NT2/D1 (cell line): ENCODE results near the gene TANC1.

Experiments
- SUZ12 ChIP-seq: IDR thresholded peaks from 2 replicates; pipeline ENCODE4 v1.6.1; 2011; ENCODE audit not compliant: insufficient read length, insufficient read depth; ENCODE audit errors: extremely low read depth
- YY1 ChIP-seq: IDR thresholded peaks from 2 replicates; pipeline ENCODE4 v1.6.1; 2011; ENCODE audit not compliant: insufficient read length, insufficient read depth
- ZNF274 ChIP-seq: IDR thresholded peaks from 2 replicates; pipeline ENCODE4 v1.6.1; 2011; ENCODE audit warnings: mild to moderate bottlenecking, low read depth, low read length

DNA sequence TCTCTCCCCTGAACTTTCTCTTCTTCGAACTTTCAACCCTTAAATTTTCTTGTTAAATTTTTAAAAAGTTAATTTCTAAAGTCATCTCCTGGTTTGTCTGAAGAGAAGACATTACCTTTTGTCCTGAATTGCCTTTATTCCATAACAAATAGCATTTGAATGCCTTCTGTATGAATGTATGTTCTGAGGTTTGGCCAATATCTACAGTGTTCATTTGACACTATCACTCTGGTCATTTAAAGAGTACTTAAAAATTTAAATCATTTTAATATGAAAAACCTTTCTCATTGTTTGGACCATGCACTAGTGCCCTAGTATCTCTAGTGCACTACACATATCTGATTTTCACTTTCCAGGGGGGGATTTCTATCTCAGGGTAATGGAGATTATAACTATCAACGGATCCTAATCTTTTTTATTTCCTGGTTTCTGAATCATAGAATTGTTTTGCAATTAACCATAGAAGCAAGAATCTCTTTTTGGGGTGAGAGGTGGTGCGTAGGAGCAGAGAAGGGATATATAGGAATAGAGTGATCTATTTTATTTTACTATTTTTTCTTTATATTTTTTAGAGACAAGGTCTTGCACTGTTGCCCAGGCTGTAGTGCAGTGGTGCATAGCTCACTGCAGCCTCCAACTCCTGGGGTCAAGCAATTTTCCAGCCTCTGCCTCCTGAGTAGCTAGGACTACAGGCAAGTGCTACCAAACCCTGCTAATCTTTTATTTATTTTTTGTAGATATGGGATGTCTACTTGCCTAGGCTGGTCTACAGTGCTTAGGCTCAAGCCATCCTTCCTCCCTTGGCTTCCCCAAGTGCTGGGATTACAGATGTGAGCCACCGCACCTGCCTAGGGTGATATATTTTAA, 25.5 kb downstream of the TANC1 start:
- TF ChIP-seq ZNF274, result no peak
- no peak for TF ChIP-seq SUZ12
- TF ChIP-seq YY1, result no peak
